GM23248 (cell line): ENCODE results near the gene MAEL. TPM values are rescaled to one million over a fixed set of nuclear protein-coding genes. Genes with fewer than 3 reads are reported as not detected.

ENCODE experiments used
- DNase-seq: peaks from one replicate; pipeline ENCODE4 v3.0.0-alpha.2; 2015
- H2AFZ ChIP-seq: fragments of 200-600 bp; sonication (generic); 2 replicates; pipeline ENCODE4 v1.6.1; 2016; ENCODE audit warnings: antibody characterized with exemption
- H3F3A ChIP-seq: fragments of 200-600 bp; sonication (generic); 2 replicates; pipeline ENCODE4 v1.6.1; 2016; ENCODE audit warnings: mild to moderate bottlenecking, antibody characterized with exemption, mixed run types; ENCODE audit not compliant: insufficient read depth
- H3K27ac ChIP-seq: fragments of 200-600 bp; sonication (generic); 2 replicates; pipeline ENCODE4 v1.5.1; 2016; ENCODE audit warnings: mild to moderate bottlenecking
- H3K27me3 ChIP-seq: fragments of 200-600 bp; sonication (generic); replicated peaks from 2 replicates; pipeline ENCODE4 v1.6.1; 2016; ENCODE audit warnings: mild to moderate bottlenecking; ENCODE audit not compliant: insufficient read depth
- H3K36me3 ChIP-seq: fragments of 200-600 bp; sonication (generic); 2 replicates; pipeline ENCODE4 v1.6.1; 2016; ENCODE audit warnings: low read depth, mild to moderate bottlenecking
- H3K4me1 ChIP-seq: fragments of 200-600 bp; sonication (generic); 2 replicates; pipeline ENCODE4 v1.6.1; 2016; ENCODE audit warnings: mild to moderate bottlenecking; ENCODE audit not compliant: insufficient read depth
- H3K4me2 ChIP-seq: fragments of 200-600 bp; sonication (generic); one replicate; pipeline ENCODE4 v1.6.1; 2016; ENCODE audit warnings: mild to moderate bottlenecking; ENCODE audit not compliant: unreplicated experiment
- H3K4me3 ChIP-seq: fragments of 200-600 bp; sonication (generic); 2 replicates; pipeline ENCODE4 v1.5.1; 2016; ENCODE audit warnings: mild to moderate bottlenecking
- H3K79me2 ChIP-seq: fragments of 200-600 bp; sonication (generic); 2 replicates; pipeline ENCODE4 v1.6.1; 2016; ENCODE audit warnings: mild to moderate bottlenecking; ENCODE audit not compliant: insufficient read depth
- H3K9ac ChIP-seq: fragments of 200-600 bp; sonication (generic); 2 replicates; pipeline ENCODE4 v1.6.1; 2016; ENCODE audit warnings: mild to moderate bottlenecking
- H3K9me2 ChIP-seq: fragments of 200-600 bp; sonication (generic); 2 replicates; pipeline ENCODE4 v1.6.1; 2016; ENCODE audit warnings: mixed run types, mild to moderate bottlenecking, moderate library complexity; ENCODE audit not compliant: insufficient read depth
- H3K9me3 ChIP-seq: fragments of 200-600 bp; sonication (generic); one replicate; pipeline ENCODE4 v1.6.1; 2017; ENCODE audit warnings: low read depth
- H4K20me1 ChIP-seq: fragments of 200-600 bp; sonication (generic); 2 replicates; pipeline ENCODE4 v1.6.0; 2016; ENCODE audit not compliant: insufficient read depth
- EZH2 ChIP-seq: fragments of 200-600 bp; sonication (generic); IDR thresholded peaks from 2 replicates; pipeline ENCODE4 v1.6.1; 2018; ENCODE audit warnings: antibody characterized with exemption, mild to moderate bottlenecking; ENCODE audit not compliant: insufficient read depth, poor library complexity, severe bottlenecking
- EZH2phosphoT487 ChIP-seq: fragments of 200-600 bp; sonication (generic); IDR thresholded peaks from 2 replicates; pipeline ENCODE4 v1.6.1; 2018; ENCODE audit warnings: antibody characterized with exemption, moderate library complexity, mild to moderate bottlenecking, low read depth; ENCODE audit not compliant: insufficient read depth
- WGBS, 2 experiments: methylation state at CpG; one replicate each; pipeline ENCODE4 v1.1.6; 2015 to 2017; ENCODE audit warnings: low lambda C conversion rate in 2 of 2, low coverage in 1 of 2; ENCODE audit errors: missing lambda C conversion rate in 2 of 2; 5-methylcytosine and 5-hydroxymethylcytosine counted together
- in situ Hi-C: fragments of 300-500 bp; cut with MboI; formaldehyde crosslinking; loops from 2 replicates; pipeline ENCODE4 v1.15.0; 2020
- polyA plus RNA-seq: library from polyadenylated mRNA; unstranded; fragments of >200 nt; fragmentation: Nextera tagmentation; extraction: Ambion mirVana; gene quantifications from 2 replicates; pipeline ENCODE4 v1.2.1, GENCODE V29; 2016
- total RNA-seq: library from RNA; depleted of rRNA; stranded (reverse); fragments of >200 nt; shearing (Covaris generic); gene quantifications from 2 replicates; pipeline ENCODE4 v1.2.3, GENCODE V29; 2014

Gene MAEL
- total and polyA plus RNA-seq, 2 experiments from 2014 or later, result not detected

- H3F3A ChIP-seq, result no peaks in the 10 kb centered on the region
Measured at GRCh38 chr1:166969074-166969677, 19.9 kb upstream of the MAEL start.

GRCh38 chr1:166971252-166971651 lies 17.8 kb upstream of the MAEL start:
- H3K9me2 ChIP-seq, result no peaks in the 10 kb centered on the region
- no peaks in the 10 kb centered on the region for H4K20me1 ChIP-seq
- in situ Hi-C loops, result no loop called here
- no peak overlapping the region for H3K4me3 ChIP-seq
- no peak overlapping the region for H3K9ac ChIP-seq
- DNase-seq, result no peak
- H3K9me3 ChIP-seq, result no peaks in the 10 kb centered on the region
- no peak overlapping the region for H3K4me2 ChIP-seq
- H3F3A ChIP-seq, result no peaks in the 10 kb centered on the region
- H2AFZ ChIP-seq, result no peak overlapping the region
- no peak for TF ChIP-seq EZH2
- no peak for TF ChIP-seq EZH2phosphoT487
- 37 to 39% methylated on average over 3 of the region's 3 CpGs for WGBS, 2 experiments
- H3K4me1 ChIP-seq, result no peaks in the 10 kb centered on the region
- no peaks in the 10 kb centered on the region for H3K36me3 ChIP-seq
- H3K27ac ChIP-seq, result no peak overlapping the region
- peaks cover 62% of the 10 kb centered on the region for H3K27me3 ChIP-seq
- H3K79me2 ChIP-seq, result no peaks in the 10 kb centered on the region

More at GRCh38 chr1:166969074-166969677, 19.9 kb upstream of the MAEL start:
- Histone ChIP-seq H2AFZ (no peak overlapping the region), H3K4me2 (no peak overlapping the region), H3K27ac (no peak overlapping the region), H3K9ac (no peak overlapping the region), H4K20me1 (no peaks in the 10 kb centered on the region), H3K9me2 (no peaks in the 10 kb centered on the region), H3K79me2 (no peaks in the 10 kb centered on the region), H3K27me3 (peaks cover 53% of the 10 kb centered on the region), H3K9me3 (no peaks in the 10 kb centered on the region), H3K36me3 (no peaks in the 10 kb centered on the region), H3K4me1 (no peaks in the 10 kb centered on the region), H3K4me3 (no peak overlapping the region)
- in situ Hi-C loops, result no loop called here
- no peak for TF ChIP-seq EZH2phosphoT487
- TF ChIP-seq EZH2, result no peak
- no peak for DNase-seq
- 29 to 30% methylated on average over 5 of the region's 5 CpGs for WGBS, 2 experiments

- Histone ChIP-seq H3K4me3 (no peak overlapping the region), H3K9ac (no peak overlapping the region), H3K4me2 (no peak overlapping the region)
Measured at GRCh38 chr1:166972193-166972592, 16.9 kb upstream of the MAEL start.

GRCh38 chr1:166972826-166973225 lies 16.3 kb upstream of the MAEL start:
- H3K4me3 ChIP-seq, result no peak overlapping the region
- no peaks in the 10 kb centered on the region for H3K9me2 ChIP-seq
- TF ChIP-seq EZH2, result no peak
- TF ChIP-seq EZH2phosphoT487, result no peak
- in situ Hi-C loops, result no loop called here
- no peaks in the 10 kb centered on the region for H3K4me1 ChIP-seq
- no peak overlapping the region for H3K27ac ChIP-seq
- no peaks in the 10 kb centered on the region for H3F3A ChIP-seq
- H3K79me2 ChIP-seq, result no peaks in the 10 kb centered on the region
- WGBS, 2 experiments, result 17 to 33% methylated on average over 2 of the region's 2 CpGs
- H3K27me3 ChIP-seq, result peaks cover 64% of the 10 kb centered on the region
- no peak for DNase-seq
- H3K9ac ChIP-seq, result no peak overlapping the region
- H3K4me2 ChIP-seq, result no peak overlapping the region
- H2AFZ ChIP-seq, result no peak overlapping the region
- H4K20me1 ChIP-seq, result no peaks in the 10 kb centered on the region
- H3K9me3 ChIP-seq, result no peaks in the 10 kb centered on the region
- H3K36me3 ChIP-seq, result no peaks in the 10 kb centered on the region

More at GRCh38 chr1:166972193-166972592, 16.9 kb upstream of the MAEL start:
- TF ChIP-seq EZH2 (no peak), EZH2phosphoT487 (no peak)
- H3K4me1 ChIP-seq, result no peaks in the 10 kb centered on the region
- H4K20me1 ChIP-seq, result no peaks in the 10 kb centered on the region
- no peaks in the 10 kb centered on the region for H3K79me2 ChIP-seq
- H2AFZ ChIP-seq, result no peak overlapping the region
- no peaks in the 10 kb centered on the region for H3K36me3 ChIP-seq
- H3K27ac ChIP-seq, result no peak overlapping the region
- H3F3A ChIP-seq, result no peaks in the 10 kb centered on the region
- no peaks in the 10 kb centered on the region for H3K9me3 ChIP-seq
- in situ Hi-C loops, result no loop called here
- 21 to 31% methylated on average over 3 of the region's 3 CpGs for WGBS, 2 experiments
- no peak for DNase-seq
- peaks cover 63% of the 10 kb centered on the region for H3K27me3 ChIP-seq
- no peaks in the 10 kb centered on the region for H3K9me2 ChIP-seq
